ENCODE measurements around the gene PHETA1. TPM values are rescaled to one million over a fixed set of nuclear protein-coding genes. Genes with fewer than 3 reads are reported as not detected.
"Not testable (repeated sequence)": the region's sequence is repeated elsewhere in the genome, so short reads cannot be mapped to it uniquely, and the experiment has no call there.

PHETA1 gene
- total RNA-seq, 1 donor from 2014 or later: 1.9 TPM

DNA sequence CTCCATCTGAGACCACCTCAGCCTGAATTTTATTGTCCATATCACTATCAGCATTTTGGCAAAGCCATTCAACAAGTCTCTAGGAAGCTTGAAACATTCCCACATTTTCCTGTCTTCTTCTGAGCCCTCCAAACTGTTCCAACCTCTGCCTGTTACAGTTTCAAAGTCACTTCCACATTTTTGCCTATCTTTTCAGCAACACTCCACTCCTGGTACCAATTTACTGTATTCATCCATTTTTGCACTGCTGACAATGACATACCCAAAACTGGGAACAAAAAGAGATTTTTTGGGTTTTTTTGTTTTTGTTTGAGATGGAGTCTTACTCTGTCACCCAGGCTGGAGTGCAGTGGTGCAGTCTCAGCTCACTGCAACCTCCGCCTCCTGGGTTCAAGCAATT is 4.3 kb upstream of the PHETA1 start:
- intact Hi-C loops (cut with micrococcal nuclease): not testable (repeated sequence)

DNA sequence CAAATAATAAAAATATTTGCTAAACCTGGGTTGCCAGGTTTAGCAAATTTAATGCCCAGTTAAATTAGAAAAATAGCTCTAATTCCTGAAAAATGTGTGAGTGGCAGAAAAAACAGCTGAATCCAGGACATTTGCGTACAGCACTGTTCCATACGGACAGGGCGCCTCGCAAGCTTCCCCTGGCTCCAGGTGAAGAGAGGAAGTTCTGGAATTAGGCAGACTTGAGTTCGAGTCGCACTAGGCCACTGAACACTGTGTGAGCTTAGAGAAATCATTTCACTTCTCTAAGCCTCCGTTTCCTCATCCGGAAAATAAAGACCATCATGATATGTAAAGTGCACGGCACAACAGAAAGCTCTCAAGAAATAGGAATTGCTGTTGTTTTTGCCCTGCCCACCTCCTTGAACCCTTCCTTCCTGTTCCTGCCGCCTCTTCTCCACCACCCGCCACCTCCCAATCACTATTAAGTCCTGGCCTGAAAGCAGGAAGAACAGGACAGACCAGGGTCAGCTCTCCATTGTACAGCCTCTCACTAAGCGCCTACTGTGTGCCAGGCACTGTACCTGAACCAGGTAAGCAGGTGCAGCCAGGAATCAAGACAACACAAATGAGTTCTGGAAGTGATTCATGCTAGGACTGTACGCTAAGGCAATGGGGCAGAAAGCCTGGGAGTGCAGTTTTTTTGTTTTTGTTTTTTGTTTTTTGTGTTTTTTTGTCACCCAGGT is 763 bp upstream of the PHETA1 start:
- intact Hi-C loops (cut with micrococcal nuclease): no loop called here

DNA sequence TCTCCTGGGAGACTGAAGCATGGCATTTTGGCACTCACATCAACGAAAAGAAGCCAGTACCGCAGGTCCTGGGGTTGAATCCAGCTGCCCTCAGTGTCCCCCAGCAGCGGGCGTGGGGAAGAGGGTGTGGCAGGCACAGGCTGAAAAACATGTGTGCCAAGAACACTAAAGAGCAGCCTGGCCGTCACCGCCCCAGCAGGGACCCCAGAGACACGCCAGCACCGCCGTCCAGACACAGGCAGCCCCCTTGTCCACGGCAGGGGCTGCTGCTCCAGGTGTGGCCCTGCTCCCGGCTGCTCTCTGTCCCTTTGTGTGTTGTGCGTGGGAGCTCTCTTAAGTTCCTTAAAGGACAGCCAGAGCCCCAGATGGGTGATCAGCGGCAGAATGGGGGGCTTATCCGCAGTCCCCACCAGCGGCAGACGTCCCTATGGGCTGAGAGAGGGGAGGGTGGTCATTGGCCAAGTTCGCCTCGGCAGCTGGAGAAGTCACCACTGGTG is 556 bp downstream of the PHETA1 start:
- intact Hi-C loops (cut with micrococcal nuclease): no loop called here

DNA sequence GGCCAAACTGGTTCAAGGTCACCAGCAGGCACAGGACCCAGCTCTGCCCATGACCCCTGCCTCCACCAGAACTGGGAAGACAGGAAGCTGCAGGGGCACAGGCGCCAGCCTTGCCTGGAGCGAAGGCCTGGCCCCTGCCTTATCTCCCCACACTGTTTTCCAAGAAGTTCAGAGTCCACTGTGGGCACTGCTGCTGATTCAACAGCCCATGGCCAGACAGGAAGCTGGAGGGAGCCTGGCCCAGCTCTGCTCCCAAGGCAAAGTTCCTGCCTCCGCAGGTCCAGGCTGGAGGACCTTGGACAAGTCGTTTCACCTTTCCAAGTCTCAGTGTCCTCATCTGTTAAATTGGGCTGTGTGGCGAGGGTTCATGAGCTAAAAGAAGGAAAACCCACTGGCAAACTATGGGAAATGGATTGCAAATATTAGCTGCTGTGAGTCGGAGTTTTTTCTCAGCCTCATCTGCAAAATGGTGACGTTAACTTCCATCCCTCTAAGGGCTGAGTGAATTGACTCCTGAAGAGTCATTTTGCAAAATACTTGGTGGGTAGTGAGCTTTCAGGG is 1.2 kb downstream of the PHETA1 start:
- intact Hi-C loops (cut with micrococcal nuclease): no loop called here

DNA sequence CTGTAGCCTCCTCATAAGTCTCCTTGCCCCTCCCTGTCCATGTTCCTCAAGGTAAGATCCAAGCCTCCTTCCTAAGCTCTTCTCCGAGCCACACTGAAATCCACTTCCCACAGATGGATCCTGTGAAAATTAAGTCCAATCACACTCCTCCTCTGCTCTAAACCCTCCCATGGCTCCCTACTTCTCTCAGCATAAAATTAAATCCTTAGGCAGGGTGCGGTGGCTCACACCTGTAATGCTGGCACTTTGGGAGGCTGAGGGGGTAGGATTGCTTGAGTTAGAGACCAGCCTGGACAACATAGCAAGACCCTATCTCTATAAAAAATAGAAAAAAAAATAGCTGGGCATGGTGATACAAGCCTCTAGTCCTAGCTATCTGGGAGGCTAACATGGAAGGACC is 2.3 kb downstream of the PHETA1 start:
- intact Hi-C loops (cut with micrococcal nuclease): no loop called here

DNA sequence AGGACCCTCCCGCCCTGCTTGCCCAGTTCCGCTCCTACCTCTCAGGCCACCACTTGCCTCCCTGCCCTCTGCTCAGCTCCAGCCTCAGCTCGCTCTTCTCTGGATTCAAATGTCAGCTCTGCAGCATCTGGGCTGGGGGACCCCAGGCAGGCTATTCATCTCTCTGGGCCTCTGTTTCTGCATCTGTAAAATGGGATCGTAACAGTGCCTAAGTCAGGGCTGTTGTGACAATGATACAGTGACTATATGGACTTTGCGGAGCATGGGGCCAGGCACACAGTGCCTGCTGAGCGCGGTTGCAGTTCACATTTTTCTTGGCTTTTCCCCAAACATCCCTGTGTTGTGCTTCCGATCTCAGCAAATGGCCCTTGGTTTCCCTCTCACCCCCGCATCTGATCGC is 2.8 kb downstream of the PHETA1 start:
- intact Hi-C loops (cut with micrococcal nuclease): no loop called here

DNA sequence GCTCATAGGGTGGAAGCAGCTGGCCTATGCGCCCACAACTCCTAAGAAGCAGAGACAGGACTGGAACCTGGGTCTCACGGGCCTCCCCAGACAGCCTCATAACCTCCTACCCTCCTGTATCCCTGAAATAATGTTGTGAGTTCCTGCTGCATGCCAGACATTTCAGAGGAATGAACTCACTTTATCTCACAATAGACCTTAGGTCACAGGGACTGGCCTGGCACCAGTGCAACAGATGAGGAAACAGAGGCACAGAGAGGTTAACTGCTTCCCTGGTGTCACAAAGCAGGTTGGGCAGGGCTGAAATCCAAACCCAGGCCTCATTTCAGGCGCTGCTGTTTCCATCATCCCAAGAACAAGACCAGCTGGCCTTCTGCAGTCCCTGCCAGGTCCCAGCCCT is 5.3 kb downstream of the PHETA1 start:
- intact Hi-C loops (cut with micrococcal nuclease): no loop called here

DNA sequence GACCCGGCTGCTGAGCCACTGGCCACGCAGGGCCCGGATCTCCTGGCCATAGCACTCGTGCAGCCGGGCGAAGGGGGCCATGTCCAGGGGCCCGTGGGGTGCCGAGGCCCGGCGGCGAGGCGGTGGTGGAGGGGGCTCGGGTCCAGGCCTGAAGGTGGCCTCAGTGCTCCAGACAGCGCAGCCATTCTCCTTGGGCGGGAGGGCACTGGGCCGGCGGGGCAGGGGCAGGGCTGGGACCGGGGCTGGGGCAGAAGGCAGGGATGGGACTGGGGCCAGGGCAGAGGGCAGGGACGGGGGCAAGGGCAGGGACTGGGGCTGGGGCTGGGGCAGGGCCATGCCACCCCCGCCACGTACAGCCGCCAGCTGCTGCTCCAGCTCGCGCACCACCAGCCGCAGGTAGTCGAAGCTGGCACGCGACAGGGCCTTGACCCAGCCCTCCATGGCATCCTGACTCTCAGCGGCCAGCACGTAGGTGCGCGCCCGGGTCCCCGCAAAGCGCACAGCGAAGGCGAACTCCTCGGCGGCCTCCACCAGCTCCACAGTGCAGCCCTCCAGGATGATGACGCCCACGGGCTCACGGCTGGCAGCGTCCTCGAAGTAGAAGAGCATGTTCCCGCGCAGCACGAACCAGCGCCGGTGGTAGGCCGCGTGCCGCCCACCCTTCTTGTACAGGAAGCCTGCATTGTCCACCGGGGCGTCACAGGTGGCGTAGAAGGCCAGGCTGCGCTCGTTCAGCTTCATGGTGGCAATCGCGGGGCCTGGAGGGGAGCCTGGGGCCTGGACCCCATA is 6.0 kb downstream of the PHETA1 start:
- intact Hi-C loops (cut with micrococcal nuclease): no loop called here

DNA sequence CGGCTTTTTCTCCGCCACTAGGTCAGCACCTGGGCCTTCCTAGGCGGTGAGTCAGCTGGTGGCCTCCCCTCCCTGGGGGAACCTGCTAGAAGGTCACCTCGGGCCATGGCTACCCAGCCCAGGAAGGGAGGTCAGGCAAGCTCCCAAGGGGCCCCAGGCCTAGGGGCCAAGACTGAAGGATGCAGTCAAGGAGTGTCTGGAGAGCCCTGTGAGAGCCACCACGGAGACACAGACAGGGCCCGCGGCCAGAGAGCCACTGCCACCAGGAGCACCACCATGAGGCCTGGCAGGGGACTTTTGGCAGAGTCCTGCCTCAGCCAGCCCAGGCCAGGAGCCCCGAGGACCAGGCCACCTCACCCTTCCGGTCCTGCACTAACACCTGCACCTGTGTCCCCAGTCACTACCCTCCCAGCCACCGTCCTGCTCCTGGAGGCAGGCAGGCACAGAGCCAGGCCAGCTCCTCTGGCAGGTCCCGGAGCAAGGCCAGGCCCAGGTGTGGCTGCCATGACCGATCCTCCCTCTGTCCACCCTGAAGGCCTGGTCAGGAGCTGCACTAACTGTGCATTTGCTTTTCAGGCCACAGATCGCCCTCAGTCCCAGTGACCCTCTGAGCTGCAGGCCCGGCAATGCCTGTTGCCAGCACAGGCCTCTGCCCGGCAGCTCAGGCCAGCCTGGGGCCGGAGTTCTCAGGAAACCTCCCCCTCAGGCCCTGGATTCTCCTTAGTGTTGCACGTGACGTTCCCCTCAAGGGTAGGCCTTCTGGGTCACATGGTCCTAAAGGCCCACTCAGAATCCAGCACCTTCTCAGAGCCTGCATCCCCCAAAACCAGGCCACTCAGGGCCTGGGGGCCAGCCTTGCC is 6.9 kb downstream of the PHETA1 start:
- intact Hi-C loops (cut with micrococcal nuclease): no loop called here

DNA sequence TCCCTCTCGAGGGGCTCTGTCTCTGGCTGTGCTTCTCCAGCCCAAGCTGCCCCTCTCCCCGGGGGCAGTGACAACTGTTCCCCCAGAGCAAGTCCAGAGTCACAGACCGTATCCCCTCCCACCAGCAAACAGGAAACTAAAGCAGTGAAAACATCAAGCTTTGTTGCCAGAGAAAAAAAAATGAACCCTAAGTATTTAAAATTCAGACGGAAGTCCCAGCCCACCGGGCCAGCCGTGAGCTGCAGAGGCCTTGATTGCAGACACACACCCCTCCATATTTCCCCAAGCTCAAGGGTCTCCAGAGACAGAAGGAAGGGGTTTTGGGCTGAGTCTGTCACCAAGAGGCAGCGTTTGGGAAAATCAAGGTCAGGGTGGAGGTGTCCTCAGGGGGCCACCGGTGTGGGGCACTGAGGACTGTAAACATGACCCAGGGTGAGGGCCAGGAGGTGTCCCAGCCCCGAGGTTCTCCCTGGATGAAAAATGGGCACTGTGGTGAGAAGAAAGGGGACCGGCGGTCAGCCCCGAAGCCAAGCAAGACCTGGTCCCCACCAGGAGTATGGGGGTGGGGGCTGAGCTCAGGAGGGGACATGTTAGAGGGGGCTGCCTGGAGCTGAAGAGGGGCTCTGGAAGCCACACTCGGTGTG is 7.7 kb downstream of the PHETA1 start:
- intact Hi-C loops (cut with micrococcal nuclease): no loop called here

DNA sequence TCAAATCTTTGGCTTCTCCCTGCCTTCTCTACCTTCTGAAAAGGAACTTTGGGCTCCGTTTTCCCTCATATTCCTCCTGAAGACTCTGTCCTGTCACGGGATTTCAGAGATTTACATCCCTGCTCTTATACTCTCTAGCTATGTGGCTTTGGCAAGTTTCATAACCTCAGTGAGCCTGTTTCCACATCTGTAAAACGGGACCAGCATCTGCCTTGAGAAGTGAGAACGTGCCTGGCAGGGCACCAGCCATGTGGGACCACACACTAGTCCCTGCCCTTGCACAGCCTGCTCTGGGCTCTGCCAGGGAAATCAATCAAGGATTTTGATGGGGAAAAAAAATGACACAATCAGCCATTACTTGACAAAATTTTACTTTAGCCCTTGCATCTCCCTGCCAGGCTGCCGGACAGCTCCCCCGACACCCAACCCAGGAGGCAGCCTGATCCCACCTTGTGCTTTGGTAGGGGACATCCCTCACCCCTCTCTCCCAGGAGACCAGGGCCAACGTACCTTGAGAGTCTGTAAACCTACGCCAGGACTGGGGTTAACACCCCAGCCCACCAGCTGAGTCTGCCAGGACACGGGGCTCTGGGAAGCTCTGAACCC is 8.5 kb downstream of the PHETA1 start:
- intact Hi-C loops (cut with micrococcal nuclease): no loop called here

DNA sequence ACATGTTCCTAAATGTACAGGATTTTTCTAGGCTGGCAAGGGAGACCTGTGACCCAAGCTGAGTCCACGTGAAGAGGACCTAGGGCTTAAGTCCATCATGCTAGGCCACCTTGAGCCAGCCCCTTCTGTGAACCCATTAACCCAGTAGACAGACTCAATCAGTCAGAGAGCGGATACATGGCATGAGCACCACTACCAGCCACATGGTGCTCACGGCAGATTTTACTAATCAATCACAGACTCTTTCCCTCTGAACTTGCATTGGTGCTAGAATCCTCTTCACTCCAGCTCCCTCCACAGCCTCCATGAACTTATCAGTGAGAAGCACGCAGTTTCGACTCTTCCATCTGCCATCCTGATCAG is 9.0 kb downstream of the PHETA1 start:
- intact Hi-C loops (cut with micrococcal nuclease): no loop called here

DNA sequence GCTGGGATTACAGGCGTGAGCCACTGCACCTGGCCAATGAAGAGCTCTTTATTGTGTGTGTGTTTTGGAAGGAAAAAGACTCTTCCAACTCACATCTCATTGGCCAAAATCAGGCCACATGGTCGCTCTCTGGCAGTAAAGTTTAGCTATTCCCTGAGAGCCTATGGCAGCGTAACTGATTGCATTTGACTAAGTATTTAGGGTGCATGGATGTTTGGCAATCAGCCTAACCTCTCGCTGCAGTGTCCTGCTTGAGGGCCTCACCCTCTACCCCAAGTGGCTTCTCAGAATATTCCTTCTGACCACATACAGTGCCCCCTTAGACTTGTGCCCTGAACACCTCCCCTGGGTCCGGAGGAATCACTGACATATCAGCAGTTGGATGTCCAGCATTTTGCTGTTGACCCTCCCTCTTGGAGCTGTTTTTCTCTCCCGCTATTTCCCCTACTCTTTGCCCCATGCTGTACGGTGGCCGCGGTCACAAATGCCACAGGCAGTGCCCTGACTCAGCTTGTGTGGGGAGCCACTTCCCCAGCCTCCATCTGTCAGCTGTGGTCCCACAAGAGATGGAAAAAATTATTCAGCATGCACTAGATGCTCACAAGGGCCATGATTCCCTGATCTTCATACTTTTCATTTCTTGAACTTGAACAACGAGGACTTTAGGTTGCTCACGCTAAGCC is 9.5 kb downstream of the PHETA1 start:
- intact Hi-C loops (cut with micrococcal nuclease): no loop called here

DNA sequence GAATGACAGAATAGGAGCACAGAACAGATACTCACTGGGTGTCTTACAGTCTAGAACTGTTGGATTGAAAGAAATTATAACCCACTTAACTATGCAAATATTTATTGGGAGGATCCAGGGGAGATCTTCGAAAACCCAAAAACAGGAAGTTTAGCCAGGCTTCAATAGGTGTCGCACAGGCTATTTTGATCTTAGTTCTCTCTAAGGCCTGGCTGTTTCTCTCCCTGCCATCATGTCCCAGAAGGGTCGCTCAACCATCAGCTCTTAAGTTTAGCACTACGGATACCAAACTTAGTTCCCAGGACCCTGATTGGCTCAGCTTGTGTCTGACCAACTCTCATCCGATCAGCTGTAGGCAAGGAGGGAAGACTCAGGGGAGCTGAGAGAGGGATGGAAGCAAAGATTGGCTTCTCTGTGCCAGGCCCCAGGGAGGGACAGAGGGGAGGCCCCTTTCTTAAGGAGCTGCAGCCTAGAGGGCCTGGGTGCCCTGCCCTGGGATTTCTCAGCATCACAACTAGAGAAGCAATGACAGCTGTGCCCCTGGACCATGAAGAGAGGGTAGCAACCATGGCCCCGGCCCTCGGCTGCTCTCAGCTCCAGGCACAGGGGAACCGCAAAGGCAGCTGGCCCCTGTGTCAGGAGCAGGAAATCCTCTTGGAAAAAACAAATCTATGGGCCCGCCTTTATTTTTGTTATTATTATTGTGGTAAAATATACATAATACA is 13.5 kb downstream of the PHETA1 start:
- intact Hi-C loops (cut with micrococcal nuclease): no loop called here

DNA sequence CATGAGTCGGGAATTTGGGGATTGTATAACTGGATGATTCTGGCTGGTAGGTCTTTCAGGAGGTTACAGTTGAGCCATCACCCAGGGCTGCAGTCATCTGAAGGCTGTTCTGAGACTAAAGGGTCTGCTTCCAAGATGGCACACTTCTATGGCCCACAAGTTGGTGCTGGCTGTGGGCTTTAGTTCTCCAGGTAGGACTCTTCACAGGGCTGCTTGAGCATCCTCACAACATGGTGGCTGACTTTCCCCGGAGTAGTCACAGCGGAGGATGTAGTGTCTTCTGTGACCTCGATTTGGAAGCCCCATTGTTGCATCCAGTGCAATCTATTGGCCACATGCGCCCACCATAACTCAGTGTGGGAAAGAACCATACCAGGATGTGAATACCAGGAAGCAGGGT is 14.4 kb downstream of the PHETA1 start:
- intact Hi-C loops (cut with micrococcal nuclease): no loop called here

DNA sequence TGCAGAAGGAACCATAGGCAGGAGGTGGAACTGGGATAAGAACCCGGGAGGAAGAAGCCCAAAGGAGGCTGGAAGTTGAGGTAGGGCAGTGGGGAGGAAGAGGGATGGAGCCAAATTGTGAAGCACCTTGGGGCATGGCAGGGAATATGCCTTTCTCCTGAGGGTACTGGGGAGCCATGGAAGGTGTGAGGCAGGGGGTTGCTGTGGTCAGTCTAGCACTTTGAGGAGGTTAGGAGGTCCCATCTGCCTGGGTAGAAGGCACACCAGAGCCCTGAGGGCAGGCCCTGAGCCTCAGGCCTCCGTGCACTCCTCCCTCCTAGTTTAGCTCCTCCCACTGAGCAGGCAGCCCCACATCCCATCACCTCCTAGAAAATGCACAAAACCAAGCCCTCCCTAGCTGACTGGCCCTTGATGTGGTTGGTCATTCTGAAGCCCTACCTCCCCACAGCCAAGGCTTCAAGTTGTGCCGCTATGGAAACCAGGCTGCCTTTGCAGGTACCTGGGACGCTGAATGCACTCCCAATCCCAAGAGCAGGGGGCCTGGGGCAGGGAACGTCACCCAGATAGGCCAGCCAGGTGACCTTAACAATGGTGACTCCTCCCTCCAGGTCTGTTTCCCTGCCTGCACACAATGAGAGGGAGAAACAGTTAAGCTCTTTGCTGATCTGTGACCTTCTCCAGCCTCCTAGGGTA is 15.1 kb downstream of the PHETA1 start:
- intact Hi-C loops (cut with micrococcal nuclease): no loop called here

DNA sequence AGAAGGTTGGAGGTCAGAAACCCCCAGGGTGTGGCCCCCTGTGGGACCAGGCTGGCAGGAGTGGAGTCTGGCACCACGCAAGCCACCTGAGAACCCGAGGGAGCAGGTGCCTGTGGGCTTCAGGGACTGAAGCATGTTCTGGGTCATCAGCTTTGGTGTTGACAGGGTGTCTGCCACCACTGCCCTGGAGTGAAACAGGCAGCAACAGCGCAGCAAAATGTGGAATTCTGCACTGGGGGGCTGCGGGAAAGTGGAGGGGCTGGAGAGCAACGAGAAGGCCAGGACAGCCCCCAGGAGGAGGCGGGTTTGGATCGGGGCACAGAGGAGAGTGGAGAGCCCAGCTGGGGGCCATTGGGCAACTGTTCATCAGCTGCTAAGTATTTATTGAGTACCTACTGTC is 15.9 kb downstream of the PHETA1 start:
- intact Hi-C loops (cut with micrococcal nuclease): no loop called here

DNA sequence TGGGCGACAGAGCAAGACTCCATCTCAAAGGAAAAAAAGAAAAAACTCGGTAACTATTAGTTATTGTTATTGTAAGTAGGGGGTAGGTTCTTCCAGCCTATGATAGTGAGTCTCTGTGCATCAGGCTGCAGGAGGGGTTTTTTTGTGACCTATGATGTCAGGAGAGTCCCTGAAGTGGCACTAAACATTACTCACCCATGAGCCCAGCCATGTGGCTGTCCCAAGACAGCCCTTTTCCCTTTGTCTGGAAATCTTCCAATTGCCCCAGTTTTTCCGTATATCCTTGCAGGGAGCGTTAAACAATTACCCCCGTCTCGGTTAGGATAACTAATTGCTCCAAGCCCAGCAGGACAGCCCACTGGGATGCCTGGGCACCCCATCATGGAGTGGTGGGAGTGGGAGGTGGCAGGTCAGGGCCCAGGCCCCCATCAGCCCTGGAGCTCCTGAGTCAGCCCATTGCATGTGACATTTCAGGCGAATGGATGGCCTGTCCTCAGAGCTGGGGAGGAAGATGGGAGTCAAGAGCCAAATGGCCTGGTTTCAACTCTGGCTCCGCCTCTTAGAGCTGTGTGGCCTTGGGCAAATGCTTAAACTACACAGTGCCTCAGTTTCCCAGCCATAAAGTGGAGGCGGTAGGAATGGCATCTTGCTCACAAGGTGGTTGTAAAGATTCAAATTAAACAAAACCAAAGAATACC is 16.4 kb downstream of the PHETA1 start:
- intact Hi-C loops (cut with micrococcal nuclease): no loop called here
